ENCODE results near the gene JAK1.

Gene JAK1

DNA sequence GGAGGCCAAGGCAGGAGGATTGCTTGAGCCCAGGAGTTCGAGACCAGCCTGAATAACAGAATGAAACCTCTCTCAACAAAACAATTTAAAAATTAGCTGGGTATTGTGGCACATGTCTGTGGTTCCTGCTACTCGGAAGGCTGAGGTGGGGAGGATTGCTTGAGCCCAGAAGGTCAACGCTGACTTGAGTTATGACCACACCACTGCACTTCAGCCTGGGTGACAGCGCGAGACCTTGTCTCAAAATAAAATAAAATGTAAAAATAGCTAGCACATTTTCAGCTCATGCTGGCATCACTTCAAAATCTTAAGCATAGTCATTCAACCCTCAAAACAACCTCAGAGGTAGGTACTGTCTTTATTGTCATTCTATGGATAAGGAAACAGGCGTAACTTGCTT, 6.4 kb downstream of the JAK1 start:
- peak overlapping the region; percentile 36; the same call in 1 of the 2 replicates for H3K4me2 ChIP-seq (ENCODE audit: low read depth, low read length)

GRCh38 chr1:64956733-64957441, 9.5 kb downstream of the JAK1 start:
- Histone ChIP-seq H2AFZ (ENCODE audit: low read length) (no peak overlapping the region), H3K27ac (ENCODE audit: low read length) (no peak overlapping the region), H3K27me3 (replicated peaks; ENCODE audit: insufficient read depth, low read length) (no peaks in the 10 kb centered on the region), H3K79me2 (ENCODE audit: low read length) (peaks cover 97% of the 10 kb centered on the region), H4K20me1 (ENCODE audit: insufficient read depth, low read length) (peaks cover 42% of the 10 kb centered on the region), H3K9me3 (replicated peaks; ENCODE audit: insufficient read depth, low read length) (no peaks in the 10 kb centered on the region), H3K4me1 (ENCODE audit: low read length) (peaks cover 50% of the 10 kb centered on the region), H3K9ac (ENCODE audit: low read length) (no peak overlapping the region), H3K9me2 (replicated peaks; ENCODE audit: insufficient read depth, low read length) (no peaks in the 10 kb centered on the region), H3K36me3 (replicated peaks; ENCODE audit: insufficient read depth, low read length) (no peaks in the 10 kb centered on the region), H3K4me2 (ENCODE audit: low read depth, low read length) (no peak overlapping the region), H3F3A (ENCODE audit: insufficient read depth, low read length) (peaks cover 18% of the 10 kb centered on the region), H3K4me3 (ENCODE audit: low read length) (no peak overlapping the region)
- TF ChIP-seq CTCF (IDR thresholded peaks at IDR 0.05; ENCODE audit: low read length) (no peak), EZH2 (optimal IDR thresholded peaks at IDR 0.05; ENCODE audit: low read depth, low read length) (no peak), EZH2phosphoT487 (IDR thresholded peaks at IDR 0.05; ENCODE audit: low read length) (no peak)
- DNase-seq = no peak

More for the DNA sequence above, 6.4 kb downstream of the JAK1 start:
- no peaks in the 10 kb centered on the region for H3K36me3 ChIP-seq (replicated peaks; ENCODE audit: insufficient read depth, low read length)
- H3K27ac ChIP-seq (ENCODE audit: low read length) = no peak overlapping the region
- H3K9me2 ChIP-seq (replicated peaks; ENCODE audit: insufficient read depth, low read length) = no peaks in the 10 kb centered on the region
- H3K4me3 ChIP-seq (ENCODE audit: low read length) = no peak overlapping the region
- TF ChIP-seq CTCF (IDR thresholded peaks at IDR 0.05; ENCODE audit: low read length) (no peak), EZH2phosphoT487 (IDR thresholded peaks at IDR 0.05; ENCODE audit: low read length) (no peak), EZH2 (optimal IDR thresholded peaks at IDR 0.05; ENCODE audit: low read depth, low read length) (no peak)
- no peak for DNase-seq
- H3K79me2 ChIP-seq (ENCODE audit: low read length) = peaks cover 97% of the 10 kb centered on the region
- H4K20me1 ChIP-seq (ENCODE audit: insufficient read depth, low read length) = peaks cover 31% of the 10 kb centered on the region
- H3K4me1 ChIP-seq (ENCODE audit: low read length) = peaks cover 63% of the 10 kb centered on the region
- peaks cover 24% of the 10 kb centered on the region for H3F3A ChIP-seq (ENCODE audit: insufficient read depth, low read length)
- no peaks in the 10 kb centered on the region for H3K27me3 ChIP-seq (replicated peaks; ENCODE audit: insufficient read depth, low read length)
- no peak overlapping the region for H3K9ac ChIP-seq (ENCODE audit: low read length)
- H3K9me3 ChIP-seq (replicated peaks; ENCODE audit: insufficient read depth, low read length) = no peaks in the 10 kb centered on the region
- H2AFZ ChIP-seq (ENCODE audit: low read length) = no peak overlapping the region

GRCh38 chr1:64956010-64956640, 10.2 kb downstream of the JAK1 start:
- Histone ChIP-seq H3K9me2 (replicated peaks; ENCODE audit: insufficient read depth, low read length) (no peaks in the 10 kb centered on the region), H3K4me3 (ENCODE audit: low read length) (no peak overlapping the region), H3K79me2 (ENCODE audit: low read length) (peaks cover 96% of the 10 kb centered on the region), H3K36me3 (replicated peaks; ENCODE audit: insufficient read depth, low read length) (no peaks in the 10 kb centered on the region), H3K9ac (ENCODE audit: low read length) (no peak overlapping the region), H3K27ac (ENCODE audit: low read length) (no peak overlapping the region), H4K20me1 (ENCODE audit: insufficient read depth, low read length) (peaks cover 42% of the 10 kb centered on the region), H3F3A (ENCODE audit: insufficient read depth, low read length) (peaks cover 11% of the 10 kb centered on the region), H2AFZ (ENCODE audit: low read length) (no peak overlapping the region), H3K4me2 (ENCODE audit: low read depth, low read length) (no peak overlapping the region), H3K27me3 (replicated peaks; ENCODE audit: insufficient read depth, low read length) (no peaks in the 10 kb centered on the region), H3K9me3 (replicated peaks; ENCODE audit: insufficient read depth, low read length) (no peaks in the 10 kb centered on the region), H3K4me1 (ENCODE audit: low read length) (peaks cover 42% of the 10 kb centered on the region)
- TF ChIP-seq CTCF (IDR thresholded peaks at IDR 0.05; ENCODE audit: low read length) (no peak), EZH2 (optimal IDR thresholded peaks at IDR 0.05; ENCODE audit: low read depth, low read length) (no peak), EZH2phosphoT487 (IDR thresholded peaks at IDR 0.05; ENCODE audit: low read length) (no peak)
- no peak for DNase-seq

All from MM.1S (cell line).